HepG2 (cell line): ENCODE data around the gene SRD5A1. TPM values are rescaled to one million over a fixed set of nuclear protein-coding genes. Genes with fewer than 3 reads are reported as not detected.

Source experiments
- KDM3A ChIP-seq: IDR thresholded peaks from 2 replicates; pipeline ENCODE4 v1.6.1; 2018; ENCODE audit warnings: low read depth, missing compliant biosample characterization
- MXD3 ChIP-seq: IDR thresholded peaks from 2 replicates; pipeline ENCODE4 v1.6.1; 2016; ENCODE audit warnings: mild to moderate bottlenecking, missing biosample characterization, missing genetic modification reagents
- RARG ChIP-seq: sonication (generic); formaldehyde crosslinking; IDR thresholded peaks from 2 replicates; pipeline ENCODE4 v1.4.0; 2020; ENCODE audit warnings: low read depth, mild to moderate bottlenecking, missing genetic modification reagents
- ZBTB40 ChIP-seq, 2 experiments: fragments of 450-650 bp in 1 of 2; sonication (generic) in 1 of 2; formaldehyde crosslinking in 1 of 2; IDR thresholded peaks; 2 replicates each; pipeline versions ENCODE4 v1.6.1 to v1.8.0; 2016 to 2022; ENCODE audit warnings: antibody characterized with exemption in 1 of 2, mild to moderate bottlenecking in 1 of 2, missing genetic modification reagents in 1 of 2
- ZNF225 ChIP-seq: sonication (generic); formaldehyde crosslinking; IDR thresholded peaks from 2 replicates; pipeline ENCODE4 v1.4.0; 2020; ENCODE audit warnings: mild to moderate bottlenecking, missing genetic modification reagents
- polyA plus RNA-seq, 8 experiments: library from polyadenylated mRNA; depleted of rRNA in 3 of 8; stranded (reverse) in 7 of 8; unstranded in 1 of 8; fragments of >200 nt; fragmentation: Illumina TruSeq in 4 of 8; extraction: Trizol in 4 of 8; gene quantifications; 2 replicates each; pipeline versions ENCODE4 v1.2.1 to v1.2.3, GENCODE V29; 2011 to 2016; ENCODE audit warnings: low read depth in 4 of 8, missing spikeins in 1 of 8, mixed read lengths in 1 of 8; ENCODE audit not compliant: insufficient read depth in 1 of 8
- total RNA-seq, 5 experiments: library from RNA; depleted of rRNA; stranded (reverse); fragments of >200 nt; fragmentation: Illumina TruSeq; extraction: Trizol; gene quantifications; 2 replicates each; pipeline ENCODE4 v1.2.3, GENCODE V29; 2016; ENCODE audit warnings: low read depth in 1 of 5
- TF ChIP-seq, protein P1 (sequence below): sonication (generic); formaldehyde crosslinking; IDR thresholded peaks from 2 replicates; pipeline ENCODE4 v1.4.0; 2020; ENCODE audit warnings: mild to moderate bottlenecking, missing genetic modification reagents
- TF ChIP-seq, protein P2 (sequence below): sonication (generic); formaldehyde crosslinking; IDR thresholded peaks from 2 replicates; pipeline ENCODE4 v1.9.0; 2021; ENCODE audit warnings: missing genetic modification reagents, mild to moderate bottlenecking, borderline replicate concordance

The SRD5A1 gene
- total and polyA plus RNA-seq, 2 of the 13 experiments (the other 11 are each of a cell fraction or from before 2014, with no cell fraction given) = 6.1 to 9.9 TPM

- TF ChIP-seq KDM3A (CRISPR knock-in tag) (0 out of 2 replicates have a peak, but pooled peaks have one; percentile 27), ZNF225 (CRISPR knock-in tag) (no peak), RARG (CRISPR knock-in tag) (no peak), ZBTB40 (IDR thresholded peaks at IDR 0.05) (no peak), ZBTB40 (CRISPR knock-in tag; IDR thresholded peaks at IDR 0.05) (peak; percentile 91), MXD3 (peak; percentile 93)
- TF ChIP-seq, protein P1, sequence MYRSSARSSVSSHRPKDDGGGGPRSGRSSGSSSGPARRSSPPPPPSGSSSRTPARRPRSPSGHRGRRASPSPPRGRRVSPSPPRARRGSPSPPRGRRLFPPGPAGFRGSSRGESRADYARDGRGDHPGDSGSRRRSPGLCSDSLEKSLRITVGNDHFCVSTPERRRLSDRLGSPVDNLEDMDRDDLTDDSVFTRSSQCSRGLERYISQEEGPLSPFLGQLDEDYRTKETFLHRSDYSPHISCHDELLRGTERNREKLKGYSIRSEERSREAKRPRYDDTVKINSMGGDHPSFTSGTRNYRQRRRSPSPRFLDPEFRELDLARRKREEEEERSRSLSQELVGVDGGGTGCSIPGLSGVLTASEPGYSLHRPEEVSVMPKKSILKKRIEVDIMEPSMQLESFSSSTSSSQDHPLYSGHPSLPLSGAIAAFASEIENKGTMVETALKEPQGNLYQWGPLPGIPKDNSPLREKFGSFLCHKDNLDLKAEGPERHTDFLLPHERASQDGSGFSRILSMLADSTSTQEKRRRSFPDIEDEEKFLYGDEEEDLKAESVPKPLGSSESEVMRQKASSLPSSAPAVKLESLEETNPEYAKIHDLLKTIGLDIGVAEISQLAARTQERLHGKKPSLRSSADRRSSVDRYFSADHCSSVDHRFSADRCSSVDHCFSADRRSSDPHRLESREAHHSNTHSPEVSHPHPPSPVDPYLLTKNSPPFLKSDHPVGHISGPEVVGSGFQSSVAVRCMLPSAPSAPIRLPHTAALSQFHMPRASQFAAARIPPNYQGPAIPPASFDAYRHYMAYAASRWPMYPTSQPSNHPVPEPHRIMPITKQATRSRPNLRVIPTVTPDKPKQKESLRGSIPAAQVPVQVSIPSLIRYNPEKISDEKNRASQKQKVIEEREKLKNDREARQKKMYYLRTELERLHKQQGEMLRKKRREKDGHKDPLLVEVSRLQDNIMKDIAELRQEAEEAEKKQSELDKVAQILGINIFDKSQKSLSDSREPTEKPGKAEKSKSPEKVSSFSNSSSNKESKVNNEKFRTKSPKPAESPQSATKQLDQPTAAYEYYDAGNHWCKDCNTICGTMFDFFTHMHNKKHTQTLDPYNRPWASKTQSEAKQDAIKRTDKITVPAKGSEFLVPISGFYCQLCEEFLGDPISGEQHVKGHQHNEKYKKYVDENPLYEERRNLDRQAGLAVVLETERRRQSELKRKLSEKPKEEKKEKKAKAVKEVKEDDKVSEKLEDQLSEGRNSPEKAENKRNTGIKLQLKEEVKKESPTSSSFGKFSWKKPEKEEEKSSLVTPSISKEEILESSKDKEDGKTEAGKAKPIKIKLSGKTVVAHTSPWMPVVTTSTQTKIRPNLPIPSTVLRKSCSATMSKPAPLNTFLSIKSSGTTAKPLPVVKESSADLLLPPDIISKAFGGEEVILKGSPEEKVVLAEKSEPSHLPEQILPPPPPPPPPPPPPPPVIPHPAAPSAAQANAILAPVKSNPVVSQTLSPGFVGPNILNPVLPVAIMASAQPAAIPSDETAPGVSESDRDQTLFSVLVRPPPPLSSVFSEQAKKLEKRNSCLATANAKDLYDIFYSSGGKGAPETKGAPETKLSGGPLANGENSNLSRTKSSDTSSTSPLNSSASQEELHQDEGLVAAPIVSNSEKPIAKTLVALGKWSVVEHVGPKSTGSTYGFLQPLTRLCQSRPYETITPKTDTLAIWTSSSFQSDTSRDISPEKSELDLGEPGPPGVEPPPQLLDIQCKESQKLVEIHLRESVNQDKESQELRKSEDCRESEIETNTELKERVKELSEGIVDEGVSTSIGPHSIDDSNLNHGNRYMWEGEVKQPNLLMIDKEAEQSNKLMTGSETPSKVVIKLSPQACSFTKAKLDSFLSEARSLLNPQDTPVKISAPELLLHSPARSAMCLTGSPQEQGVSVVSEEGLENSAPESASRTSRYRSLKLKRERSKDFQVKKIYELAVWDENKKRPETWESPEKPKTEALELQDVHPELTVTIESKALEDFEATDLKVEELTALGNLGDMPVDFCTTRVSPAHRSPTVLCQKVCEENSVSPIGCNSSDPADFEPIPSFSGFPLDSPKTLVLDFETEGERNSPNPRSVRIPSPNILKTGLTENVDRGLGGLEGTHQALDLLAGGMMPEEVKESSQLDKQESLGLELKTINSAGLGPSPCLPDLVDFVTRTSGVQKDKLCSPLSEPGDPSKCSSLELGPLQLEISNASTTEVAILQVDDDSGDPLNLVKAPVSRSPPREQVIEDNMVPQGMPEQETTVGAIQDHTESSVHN (CRISPR knock-in tag) = no peak
- TF ChIP-seq, protein P2, sequence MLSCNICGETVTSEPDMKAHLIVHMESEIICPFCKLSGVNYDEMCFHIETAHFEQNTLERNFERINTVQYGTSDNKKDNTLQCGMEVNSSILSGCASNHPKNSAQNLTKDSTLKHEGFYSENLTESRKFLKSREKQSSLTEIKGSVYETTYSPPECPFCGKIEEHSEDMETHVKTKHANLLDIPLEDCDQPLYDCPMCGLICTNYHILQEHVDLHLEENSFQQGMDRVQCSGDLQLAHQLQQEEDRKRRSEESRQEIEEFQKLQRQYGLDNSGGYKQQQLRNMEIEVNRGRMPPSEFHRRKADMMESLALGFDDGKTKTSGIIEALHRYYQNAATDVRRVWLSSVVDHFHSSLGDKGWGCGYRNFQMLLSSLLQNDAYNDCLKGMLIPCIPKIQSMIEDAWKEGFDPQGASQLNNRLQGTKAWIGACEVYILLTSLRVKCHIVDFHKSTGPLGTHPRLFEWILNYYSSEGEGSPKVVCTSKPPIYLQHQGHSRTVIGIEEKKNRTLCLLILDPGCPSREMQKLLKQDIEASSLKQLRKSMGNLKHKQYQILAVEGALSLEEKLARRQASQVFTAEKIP (CRISPR knock-in tag) = 0 out of 2 replicates have a peak, but pooled peaks have one; percentile 46
Measured at GRCh38 chr5:6712577-6713273, 79.5 kb downstream of the SRD5A1 start (continued).
